MM.1S (cell line): ENCODE measurements around the gene APOBEC2.

Experiments
- EZH2 ChIP-seq: fragments of 300-600 bp; sonication (generic); optimal IDR thresholded peaks from 2 replicates; pipeline ENCODE3; 2017; ENCODE audit warnings: low read depth, mild to moderate bottlenecking, antibody characterized with exemption, low read length, mixed read lengths
- EZH2phosphoT487 ChIP-seq: fragments of 300-600 bp; sonication (generic); IDR thresholded peaks from 2 replicates; pipeline ENCODE4 v1.6.1; 2018; ENCODE audit warnings: antibody characterized with exemption, low read length
- TF ChIP-seq, protein P1 (sequence below): fragments of 300-600 bp; sonication (generic); IDR thresholded peaks from 2 replicates; pipeline ENCODE4 v1.5.1; 2016; ENCODE audit warnings: antibody characterized with exemption, low read length, mixed read lengths

DNA sequence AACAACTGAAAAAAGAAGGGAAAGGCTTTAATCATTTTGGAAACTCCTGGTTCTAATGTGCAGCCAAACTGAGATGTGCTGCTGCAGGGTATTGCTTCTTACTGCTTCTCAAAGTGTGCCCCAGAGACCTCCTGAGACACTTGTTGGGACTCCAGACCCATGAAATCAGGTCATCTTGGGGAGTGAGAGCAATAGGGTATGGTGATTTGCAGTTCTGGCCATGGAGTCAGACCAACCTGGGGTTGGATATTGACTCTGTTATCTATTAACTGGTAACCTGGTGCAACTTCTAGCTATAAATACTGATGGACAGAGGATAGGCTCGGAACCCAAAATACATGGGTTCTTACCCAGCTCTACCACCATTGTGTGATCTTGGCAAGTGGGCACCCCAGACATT is 6.9 kb upstream of the APOBEC2 start:
- TF ChIP-seq, protein P1, sequence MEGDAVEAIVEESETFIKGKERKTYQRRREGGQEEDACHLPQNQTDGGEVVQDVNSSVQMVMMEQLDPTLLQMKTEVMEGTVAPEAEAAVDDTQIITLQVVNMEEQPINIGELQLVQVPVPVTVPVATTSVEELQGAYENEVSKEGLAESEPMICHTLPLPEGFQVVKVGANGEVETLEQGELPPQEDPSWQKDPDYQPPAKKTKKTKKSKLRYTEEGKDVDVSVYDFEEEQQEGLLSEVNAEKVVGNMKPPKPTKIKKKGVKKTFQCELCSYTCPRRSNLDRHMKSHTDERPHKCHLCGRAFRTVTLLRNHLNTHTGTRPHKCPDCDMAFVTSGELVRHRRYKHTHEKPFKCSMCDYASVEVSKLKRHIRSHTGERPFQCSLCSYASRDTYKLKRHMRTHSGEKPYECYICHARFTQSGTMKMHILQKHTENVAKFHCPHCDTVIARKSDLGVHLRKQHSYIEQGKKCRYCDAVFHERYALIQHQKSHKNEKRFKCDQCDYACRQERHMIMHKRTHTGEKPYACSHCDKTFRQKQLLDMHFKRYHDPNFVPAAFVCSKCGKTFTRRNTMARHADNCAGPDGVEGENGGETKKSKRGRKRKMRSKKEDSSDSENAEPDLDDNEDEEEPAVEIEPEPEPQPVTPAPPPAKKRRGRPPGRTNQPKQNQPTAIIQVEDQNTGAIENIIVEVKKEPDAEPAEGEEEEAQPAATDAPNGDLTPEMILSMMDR: no peak
- no peak for TF ChIP-seq EZH2
- no peak for TF ChIP-seq EZH2phosphoT487
